Activated naive CD8-positive, alpha-beta T cell treated with anti-CD3 and anti-CD28 coated beads for 36 hours (primary cell): ENCODE results near the gene ANKLE1. TPM values are rescaled to one million over a fixed set of nuclear protein-coding genes. Genes with fewer than 3 reads are reported as not detected.
A peak's percentile ranks its signal among the peaks of the same experiment; 100 is the strongest.

ENCODE experiments used
- DNase-seq: peaks from one replicate; pipeline ENCODE4 v3.0.0; 2021
- H3K27ac Mint-ChIP-seq: one replicate; pipeline ENCODE4 v1.8.0; 2022; ENCODE audit warnings: mild to moderate bottlenecking, moderate library complexity, mixed read lengths
- H3K27me3 Mint-ChIP-seq: one replicate; pipeline ENCODE4 v1.8.0; 2022; ENCODE audit warnings: mild to moderate bottlenecking, mixed read lengths
- H3K36me3 Mint-ChIP-seq: one replicate; pipeline ENCODE4 v1.8.0; 2021; ENCODE audit warnings: mild to moderate bottlenecking, mixed read lengths
- H3K4me1 Mint-ChIP-seq: one replicate; pipeline ENCODE4 v1.8.0; 2021; ENCODE audit warnings: mixed read lengths
- H3K4me3 Mint-ChIP-seq: one replicate; pipeline ENCODE4 v1.8.0; 2022; ENCODE audit warnings: mild to moderate bottlenecking, moderate library complexity, mixed read lengths
- H3K9me3 Mint-ChIP-seq: one replicate; pipeline ENCODE4 v1.8.0; 2022; ENCODE audit warnings: mixed read lengths
- total RNA-seq, 2 experiments: library from RNA; stranded (reverse); gene quantifications; one replicate each; pipeline ENCODE4 v1.2.3, GENCODE V29; 2021

The ANKLE1 gene
- total RNA-seq, 2 experiments from 2014 or later = 22.9 to 23.2 TPM

DNA sequence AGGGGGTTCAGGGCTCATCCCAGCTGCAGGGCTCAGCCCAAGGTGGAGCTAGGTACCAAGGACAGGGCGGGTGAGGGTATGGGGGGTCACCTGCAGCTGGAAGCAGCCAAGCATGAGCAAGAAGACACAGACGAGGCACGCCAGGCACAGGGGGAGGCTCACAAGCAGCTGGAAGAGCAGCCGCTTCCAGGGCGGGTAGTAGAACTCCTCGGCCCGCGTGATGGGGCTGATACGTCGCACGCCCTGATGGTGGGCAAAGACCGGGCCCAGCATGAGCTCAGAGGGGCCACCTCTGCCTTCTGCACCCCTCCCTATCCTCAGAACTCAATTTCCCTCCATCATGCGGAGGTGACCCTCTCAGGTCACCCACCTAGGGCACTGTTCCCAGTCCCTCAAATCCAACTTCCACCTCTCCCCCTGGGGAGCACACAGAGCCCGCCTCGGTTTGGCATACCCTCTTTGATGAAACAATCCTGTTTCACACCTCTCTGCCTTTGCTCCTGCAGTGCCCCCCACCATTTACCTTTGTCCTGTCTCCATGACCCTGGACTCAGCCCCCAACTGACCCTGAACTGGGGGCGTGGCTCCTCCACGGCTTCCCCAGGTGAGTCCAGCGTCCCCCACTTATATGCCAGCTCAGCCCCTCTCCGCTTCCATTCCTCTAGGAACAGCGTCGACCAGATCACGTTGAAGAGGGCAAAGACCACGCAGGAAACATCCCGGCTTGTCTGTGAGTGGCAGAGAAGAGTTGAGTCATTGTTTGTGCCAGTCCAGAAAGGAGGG, 48.8 kb downstream of the ANKLE1 start:
- Mint-ChIP-seq H3K36me3 (no peaks in the 10 kb centered on the region), H3K27ac (no peak overlapping the region), H3K4me1 (peaks cover 15% of the 10 kb centered on the region), H3K9me3 (no peaks in the 10 kb centered on the region), H3K4me3 (no peak overlapping the region), H3K27me3 (no peaks in the 10 kb centered on the region)
- DNase-seq = no peak

- no peaks in the 10 kb centered on the region for H3K9me3 Mint-ChIP-seq
- no peak overlapping the region for H3K27ac Mint-ChIP-seq
- no peak for DNase-seq
- no peaks in the 10 kb centered on the region for H3K36me3 Mint-ChIP-seq
- no peaks in the 10 kb centered on the region for H3K27me3 Mint-ChIP-seq
- no peak overlapping the region for H3K4me3 Mint-ChIP-seq
- peaks cover 15% of the 10 kb centered on the region for H3K4me1 Mint-ChIP-seq
Measured at GRCh38 chr19:17331045-17331558, 49.4 kb downstream of the ANKLE1 start.

DNA sequence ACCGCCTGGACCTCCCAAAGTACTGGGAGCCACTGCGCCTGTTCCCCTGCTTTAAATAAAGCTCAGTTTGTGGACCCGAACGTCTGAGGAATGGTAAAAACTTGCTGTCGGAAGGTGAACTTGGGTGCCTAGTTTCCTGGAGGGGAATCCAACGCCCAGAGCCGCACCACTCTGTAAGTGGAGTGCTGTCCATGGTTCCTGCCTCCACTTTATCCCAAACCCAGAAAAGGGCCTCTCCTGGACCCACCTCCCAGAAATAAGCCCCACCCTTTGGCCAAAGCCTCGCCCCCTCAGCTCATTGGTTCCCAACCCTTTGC, 50.6 kb downstream of the ANKLE1 start:
- Mint-ChIP-seq H3K4me3 (no peak overlapping the region), H3K4me1 (peaks cover 20% of the 10 kb centered on the region), H3K9me3 (no peaks in the 10 kb centered on the region), H3K27ac (no peak overlapping the region), H3K36me3 (no peaks in the 10 kb centered on the region), H3K27me3 (no peaks in the 10 kb centered on the region)
- no peak for DNase-seq

- H3K4me1 Mint-ChIP-seq = peaks cover 20% of the 10 kb centered on the region
- H3K9me3 Mint-ChIP-seq = no peaks in the 10 kb centered on the region
- no peaks in the 10 kb centered on the region for H3K27me3 Mint-ChIP-seq
- H3K36me3 Mint-ChIP-seq = no peaks in the 10 kb centered on the region
- DNase-seq = peak; percentile 63
- H3K27ac Mint-ChIP-seq = no peak overlapping the region
- H3K4me3 Mint-ChIP-seq = no peak overlapping the region
Measured at GRCh38 chr19:17332677-17333581, 51.2 kb downstream of the ANKLE1 start.

DNA sequence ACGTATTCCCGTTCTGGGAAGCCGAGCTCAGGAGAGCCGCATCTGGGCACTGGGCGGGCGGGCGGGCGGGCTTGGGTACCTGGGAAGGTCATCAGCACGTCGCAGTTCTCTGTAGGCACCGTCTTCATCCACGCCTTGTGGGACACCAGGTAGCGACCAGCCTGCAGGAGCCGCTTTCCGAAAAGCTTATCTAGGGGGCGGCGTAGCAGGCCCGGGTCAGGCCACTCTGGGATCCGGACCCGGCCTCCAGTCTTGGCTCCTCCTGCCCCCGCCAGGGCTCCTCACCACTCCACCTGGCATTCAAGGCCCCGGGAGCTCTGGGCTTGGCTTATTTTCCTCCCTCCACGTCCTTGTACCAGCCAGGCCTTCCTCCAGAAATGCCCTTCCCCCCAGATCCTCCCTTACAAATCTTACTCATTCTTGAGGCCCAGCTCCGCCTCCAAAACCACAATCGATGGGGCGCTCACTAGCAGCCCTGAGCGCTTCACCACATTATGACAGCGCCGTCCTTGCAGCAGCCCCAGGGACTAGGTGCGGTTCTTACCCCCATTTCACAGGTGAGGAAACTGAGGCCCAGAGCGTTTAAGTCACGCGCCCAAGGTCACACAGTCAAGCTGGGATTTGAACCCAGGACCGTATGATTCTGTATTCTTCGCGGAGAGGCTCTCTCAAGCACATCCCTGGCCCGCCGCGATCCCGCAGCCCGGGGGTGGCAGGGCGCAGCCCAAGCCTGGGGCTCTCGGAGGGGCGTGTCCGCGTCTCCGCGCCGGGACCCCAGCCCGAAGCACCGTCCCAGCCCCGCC, 52.1 kb downstream of the ANKLE1 start:
- Mint-ChIP-seq H3K9me3 (no peaks in the 10 kb centered on the region), H3K27ac (peak overlapping the region; percentile 42), H3K36me3 (no peaks in the 10 kb centered on the region), H3K4me1 (peaks cover 26% of the 10 kb centered on the region), H3K4me3 (peak overlapping the region; percentile 72), H3K27me3 (no peaks in the 10 kb centered on the region)
- DNase-seq = peak; percentile 77

DNA sequence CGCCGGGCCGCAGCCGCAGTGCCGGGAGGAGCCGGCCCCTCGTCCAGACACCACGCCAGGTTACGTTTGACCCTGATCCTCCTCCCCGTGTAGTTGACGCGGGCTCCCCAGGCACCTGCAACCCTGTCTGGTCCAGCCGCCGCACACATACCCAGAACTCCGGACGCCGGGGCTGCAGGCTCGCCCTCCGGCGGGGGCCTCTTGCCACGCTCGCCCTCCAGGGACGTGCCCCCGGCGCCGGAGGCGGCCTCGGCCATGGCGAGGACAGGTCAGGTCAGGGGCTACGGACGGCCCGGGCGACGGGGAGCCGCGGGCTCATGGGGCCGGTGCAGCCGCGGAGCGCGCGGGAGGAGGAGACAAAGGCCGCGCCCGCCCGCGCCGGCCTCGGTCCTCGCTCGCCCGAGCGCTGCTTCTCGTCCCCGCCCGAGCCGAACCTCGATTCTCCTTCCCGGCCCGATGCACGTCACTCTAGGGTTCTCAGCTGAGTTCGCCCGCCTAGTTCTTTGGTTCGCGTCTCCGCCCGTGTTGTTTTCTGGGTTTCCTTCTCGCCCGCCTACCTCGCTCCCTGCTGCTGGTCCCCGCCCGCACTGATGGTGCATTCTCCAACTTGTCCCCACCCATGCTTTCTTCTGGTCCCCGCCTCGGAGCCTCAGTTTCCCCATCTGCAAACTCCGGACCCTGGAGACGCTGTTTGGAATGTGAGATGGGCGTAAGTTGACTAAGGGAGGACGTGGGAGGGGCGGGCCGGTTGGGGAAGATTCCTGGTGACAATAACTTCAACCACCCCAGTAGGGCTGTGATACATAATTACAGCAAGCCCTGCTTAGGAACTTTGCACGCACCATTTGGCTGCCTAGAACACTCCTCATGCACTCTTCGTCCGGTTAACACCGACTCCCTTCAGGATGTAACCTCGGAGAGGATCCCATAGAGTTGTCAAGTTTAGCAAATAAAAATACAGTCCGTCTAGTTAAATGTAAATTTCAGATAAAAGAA, 53.0 kb downstream of the ANKLE1 start, which contains the start of gene ANO8:
Gene ANO8, minus strand, starts transcription at position 442 of the 996 bp plus-strand sequence. Its CDS starts 185 bp downstream, at position 257.
- Mint-ChIP-seq H3K27ac (peak within 1 kb of the TSS; percentile 42), H3K36me3 (peaks cover 4% of the 10 kb centered on the region), H3K4me1 (peaks cover 26% of the 10 kb centered on the region), H3K4me3 (peak within 1 kb of the TSS; percentile 79), H3K9me3 (no peaks in the 10 kb centered on the region), H3K27me3 (no peaks in the 10 kb centered on the region)
- DNase-seq = peak; percentile 96

DNA sequence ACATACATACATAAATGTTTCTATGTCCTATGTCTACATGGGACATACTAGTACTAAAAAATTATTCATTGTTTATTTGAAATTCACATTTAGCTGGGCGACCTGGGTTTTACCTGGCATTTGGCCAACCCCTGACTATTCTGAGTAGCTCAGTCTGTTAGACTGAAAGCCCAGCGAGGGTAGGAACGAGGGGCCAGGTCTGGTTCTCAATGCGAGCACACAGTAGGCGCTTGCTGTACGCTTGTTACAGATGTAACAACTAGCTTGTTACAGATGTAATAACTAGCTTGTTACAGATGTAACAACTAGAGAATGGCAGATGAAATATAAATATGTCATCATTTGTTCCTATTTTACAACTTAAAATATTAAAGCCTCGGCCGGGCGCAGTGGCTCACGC, 53.9 kb downstream of the ANKLE1 start:
- no peaks in the 10 kb centered on the region for H3K9me3 Mint-ChIP-seq
- no peaks in the 10 kb centered on the region for H3K27me3 Mint-ChIP-seq
- peaks cover 24% of the 10 kb centered on the region for H3K4me1 Mint-ChIP-seq
- H3K36me3 Mint-ChIP-seq = peaks cover 6% of the 10 kb centered on the region
- H3K27ac Mint-ChIP-seq = no peak overlapping the region
- H3K4me3 Mint-ChIP-seq = peak overlapping the region; percentile 10
- no peak for DNase-seq

Other genes starting within 250 kb of the ANKLE1 start
- gene HAUS8, start 206.4 kb upstream of the ANKLE1 start, total RNA-seq = 10 to 100 TPM; 43.1 to 46.0 TPM
- gene MYO9B, start 206.1 kb upstream of the ANKLE1 start, total RNA-seq = 10 to 100 TPM; 84.3 to 86.9 TPM
- 10 to 100 TPM; 26.5 to 27.1 TPM for gene USE1, start 66.5 kb upstream of the ANKLE1 start, total RNA-seq
- 10 to 100 TPM; 11.9 to 12.6 TPM for gene OCEL1, start 55.7 kb upstream of the ANKLE1 start, total RNA-seq
- gene NR2F6, start 36.0 kb upstream of the ANKLE1 start, total RNA-seq = 1 to 10 TPM; 6.9 to 7.1 TPM
- gene USHBP1, start 17.2 kb upstream of the ANKLE1 start, total RNA-seq = not detected
- gene BABAM1, start 14.5 kb upstream of the ANKLE1 start, total RNA-seq = 100 to 1,000 TPM; 107 to 112 TPM
- gene ABHD8, start 21.5 kb downstream of the ANKLE1 start, total RNA-seq = 1 to 10 TPM; 4.1 to 4.9 TPM
- 100 to 1,000 TPM; 122 to 128 TPM for gene MRPL34, start 24.0 kb downstream of the ANKLE1 start, total RNA-seq
- gene DDA1, start 27.7 kb downstream of the ANKLE1 start, total RNA-seq = 10 to 100 TPM; 41.0 to 43.6 TPM
- gene ANO8, start 53.0 kb downstream of the ANKLE1 start, total RNA-seq = 1 to 10 TPM; 2.5 to 2.7 TPM
- 10 to 100 TPM; 49.0 to 49.6 TPM for gene GTPBP3, start 55.7 kb downstream of the ANKLE1 start, total RNA-seq
- not detected for gene PLVAP, start 95.4 kb downstream of the ANKLE1 start, total RNA-seq
- 1 to 10 TPM in 1 of 2 experiments, under 1 TPM in 1; 0.96 to 1.6 TPM for gene CCDC194, start 112.3 kb downstream of the ANKLE1 start, total RNA-seq
- gene BST2, start 123.7 kb downstream of the ANKLE1 start, total RNA-seq = 10 to 100 TPM; 92.6 to 98.6 TPM
- gene MVB12A, start 138.1 kb downstream of the ANKLE1 start, total RNA-seq = 10 to 100 TPM; 26.4 to 27.4 TPM
- gene TMEM221, start 166.8 kb downstream of the ANKLE1 start, total RNA-seq = not detected
- not detected for gene NXNL1, start 179.0 kb downstream of the ANKLE1 start, total RNA-seq
- gene SLC27A1, start 188.6 kb downstream of the ANKLE1 start, total RNA-seq = 1 to 10 TPM; 2.6 to 2.8 TPM
- gene PGLS, start 229.7 kb downstream of the ANKLE1 start, total RNA-seq = 10 to 100 TPM; 55.0 to 58.4 TPM